ENCODE measurements around the gene HIGD2A. TPM values are rescaled to one million over a fixed set of nuclear protein-coding genes. Genes with fewer than 3 reads are reported as not detected.

The HIGD2A gene
- total and polyA plus RNA-seq, 10 of the 15 experiments (the other 5 are each of a cell fraction or from before 2014, with no cell fraction given) = 152 to 348 (median 194) TPM

GRCh38 chr5:176415240-176415951 is 26.8 kb downstream of the HIGD2A start (continued):
- TF ChIP-seq, protein P1, sequence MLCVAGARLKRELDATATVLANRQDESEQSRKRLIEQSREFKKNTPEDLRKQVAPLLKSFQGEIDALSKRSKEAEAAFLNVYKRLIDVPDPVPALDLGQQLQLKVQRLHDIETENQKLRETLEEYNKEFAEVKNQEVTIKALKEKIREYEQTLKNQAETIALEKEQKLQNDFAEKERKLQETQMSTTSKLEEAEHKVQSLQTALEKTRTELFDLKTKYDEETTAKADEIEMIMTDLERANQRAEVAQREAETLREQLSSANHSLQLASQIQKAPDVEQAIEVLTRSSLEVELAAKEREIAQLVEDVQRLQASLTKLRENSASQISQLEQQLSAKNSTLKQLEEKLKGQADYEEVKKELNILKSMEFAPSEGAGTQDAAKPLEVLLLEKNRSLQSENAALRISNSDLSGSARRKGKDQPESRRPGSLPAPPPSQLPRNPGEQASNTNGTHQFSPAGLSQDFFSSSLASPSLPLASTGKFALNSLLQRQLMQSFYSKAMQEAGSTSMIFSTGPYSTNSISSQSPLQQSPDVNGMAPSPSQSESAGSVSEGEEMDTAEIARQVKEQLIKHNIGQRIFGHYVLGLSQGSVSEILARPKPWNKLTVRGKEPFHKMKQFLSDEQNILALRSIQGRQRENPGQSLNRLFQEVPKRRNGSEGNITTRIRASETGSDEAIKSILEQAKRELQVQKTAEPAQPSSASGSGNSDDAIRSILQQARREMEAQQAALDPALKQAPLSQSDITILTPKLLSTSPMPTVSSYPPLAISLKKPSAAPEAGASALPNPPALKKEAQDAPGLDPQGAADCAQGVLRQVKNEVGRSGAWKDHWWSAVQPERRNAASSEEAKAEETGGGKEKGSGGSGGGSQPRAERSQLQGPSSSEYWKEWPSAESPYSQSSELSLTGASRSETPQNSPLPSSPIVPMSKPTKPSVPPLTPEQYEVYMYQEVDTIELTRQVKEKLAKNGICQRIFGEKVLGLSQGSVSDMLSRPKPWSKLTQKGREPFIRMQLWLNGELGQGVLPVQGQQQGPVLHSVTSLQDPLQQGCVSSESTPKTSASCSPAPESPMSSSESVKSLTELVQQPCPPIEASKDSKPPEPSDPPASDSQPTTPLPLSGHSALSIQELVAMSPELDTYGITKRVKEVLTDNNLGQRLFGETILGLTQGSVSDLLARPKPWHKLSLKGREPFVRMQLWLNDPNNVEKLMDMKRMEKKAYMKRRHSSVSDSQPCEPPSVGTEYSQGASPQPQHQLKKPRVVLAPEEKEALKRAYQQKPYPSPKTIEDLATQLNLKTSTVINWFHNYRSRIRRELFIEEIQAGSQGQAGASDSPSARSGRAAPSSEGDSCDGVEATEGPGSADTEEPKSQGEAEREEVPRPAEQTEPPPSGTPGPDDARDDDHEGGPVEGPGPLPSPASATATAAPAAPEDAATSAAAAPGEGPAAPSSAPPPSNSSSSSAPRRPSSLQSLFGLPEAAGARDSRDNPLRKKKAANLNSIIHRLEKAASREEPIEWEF (IDR thresholded peaks at IDR 0.05; ENCODE audit: insufficient replicate concordance, low read depth, low read length) = no peak
- TF ChIP-seq TCF7 (IDR thresholded peaks at IDR 0.05; ENCODE audit: borderline replicate concordance) = no peak
- no peak for TF ChIP-seq TAF1 (IDR thresholded peaks at IDR 0.05; ENCODE audit: borderline replicate concordance, low read depth, low read length)
- no peak for TF ChIP-seq NR2C1 (IDR thresholded peaks at IDR 0.05)
- no peak for TF ChIP-seq ESRRA (IDR thresholded peaks at IDR 0.05; ENCODE audit: low read length)
- no peak for TF ChIP-seq USF2 (IDR thresholded peaks at IDR 0.05; ENCODE audit: borderline replicate concordance, low read depth, low read length)
- no peak for TF ChIP-seq SP1 (IDR thresholded peaks at IDR 0.05; ENCODE audit: low read depth, low read length)
